Pancreas (tissue), 10 donors: ENCODE results near the gene CSRP1. TPM values are rescaled to one million over a fixed set of nuclear protein-coding genes. Genes with fewer than 3 reads are reported as not detected.

ENCODE experiments used
- ATAC-seq, 4 donors: fragments of 200-7000 bp; cut with Tn5 transposase; one replicate each; pipeline versions ENCODE4 v1.8.0 to v1.9.1; 2020; ENCODE audit warnings: mild to moderate bottlenecking in 4 of 4, moderate library complexity in 4 of 4
- DNase-seq, 6 donors: peaks; one replicate each; pipeline ENCODE4 v3.0.0-alpha.2; 2020
- FAIRE-seq: peaks from 2 replicates; lab custom pipeline; 2012; peaks lifted over from hg19 to GRCh38; lab: Jason Lieb, UNC
- H3K27ac ChIP-seq, 4 donors: fragments of 200-600 bp; sonication (generic); 1 replicate in 3 of 4; 2 replicates in 1 of 4; pipeline versions ENCODE4 v1.5.0 to v1.8.0; 2020
- H3K27me3 ChIP-seq, 4 donors: fragments of 200-600 bp; one replicate each; pipeline ENCODE4 v1.8.0; 2021
- H3K36me3 ChIP-seq, 3 donors: fragments of 200-600 bp; sonication (generic) in 1 of 3; one replicate each; pipeline versions ENCODE4 v1.5.0 to v1.8.0; 2020 to 2021
- H3K4me1 ChIP-seq, 3 donors: fragments of 200-600 bp; one replicate each; pipeline ENCODE4 v1.8.0; 2021
- H3K4me3 ChIP-seq, 4 donors: fragments of 200-600 bp; sonication (generic) in 2 of 4; one replicate each; pipeline versions ENCODE4 v1.5.0 to v1.8.0; 2020 to 2021
- H3K9me3 ChIP-seq, 4 donors: fragments of 200-600 bp; one replicate each; pipeline ENCODE4 v1.8.0; 2021
- WGBS, 2 donors: extraction: QIAGEN DNeasy Blood & Tissue Kit; methylation state at CpG; one replicate each; pipeline ENCODE4 v1.1.7; 2013; 5-methylcytosine and 5-hydroxymethylcytosine counted together
- intact Hi-C, 3 donors: fragments of 100-400 bp; cut with DNase I; formaldehyde crosslinking; loops; one replicate each; pipeline versions ENCODE4 v1.11.1 to v1.14.2; 2022
- polyA plus RNA-seq, 2 donors: library from polyadenylated mRNA; stranded (reverse); fragments of 200-250 nt; gene quantifications; one replicate each; pipeline ENCODE4 v1.2.3, GENCODE V29; 2013
- total RNA-seq, 6 donors: library from RNA; stranded (reverse); fragmentation: NEBNext Ultra II Directional in 4 of 6; extraction: Animal tissue kit (Norgen Biotek cat#: 25700) in 4 of 6; gene quantifications; one replicate each; pipeline versions ENCODE4 v1.2.1 to v1.2.4, GENCODE V29; 2021 to 2023
- TF ChIP-seq, protein P1 (sequence below), 4 donors: fragments of 200-600 bp; sonication (generic) in 3 of 4; IDR thresholded peaks; one replicate each; pipeline versions ENCODE4 v1.5.0 to v1.8.0; 2021; ENCODE audit warnings: antibody characterized with exemption in 4 of 4
- donor health status: healthy with polysubstance abuse.
- donor health status: DM: no; HTN: no; CAD: no; lungs with moderate emphysema.
- donor health status: DM: no; HTN: no; CAD: no.
- donor health status: control.
- donor health status: control.
- donor health status: Bipolar disorder and iron deficiency.
- donor health status: DM: yes; HTN: yes; CAD: no.
- donor health status: DM: no; HTN: no; CAD: no.
- donor health status: DM: no; HTN: no; CAD: no.
- donor health status: DM: yes; HTN: yes; CAD: no.

CSRP1 gene
- total and polyA plus RNA-seq, 8 donors: 49.6 to 103 (median 72.0) TPM

DNA sequence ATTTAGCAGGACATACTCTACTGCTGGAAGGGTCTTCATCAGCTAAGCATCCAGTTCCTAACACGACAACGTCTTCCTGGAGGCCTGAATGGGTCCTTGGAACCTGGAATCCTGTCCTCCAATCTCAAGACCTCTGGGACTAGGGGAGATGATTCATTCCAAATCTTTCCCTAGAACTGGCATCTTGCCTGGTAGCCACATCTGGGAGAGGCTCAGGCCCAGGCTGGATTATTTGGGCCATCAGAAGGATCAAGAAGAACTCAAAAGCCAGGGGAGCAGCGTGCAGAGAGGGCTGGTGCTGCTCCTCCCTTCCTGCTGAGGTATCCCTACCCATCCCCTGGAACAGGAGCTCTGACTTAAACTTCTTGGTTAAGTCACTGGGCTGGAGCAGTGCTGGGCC, 35.2 kb downstream of the CSRP1 start:
- H3K36me3 ChIP-seq: no peaks in the 10 kb centered on the region
- WGBS, 2 donors: 81 to 94% methylated on average over 3 of the region's 3 CpGs
- TF ChIP-seq, protein P1, sequence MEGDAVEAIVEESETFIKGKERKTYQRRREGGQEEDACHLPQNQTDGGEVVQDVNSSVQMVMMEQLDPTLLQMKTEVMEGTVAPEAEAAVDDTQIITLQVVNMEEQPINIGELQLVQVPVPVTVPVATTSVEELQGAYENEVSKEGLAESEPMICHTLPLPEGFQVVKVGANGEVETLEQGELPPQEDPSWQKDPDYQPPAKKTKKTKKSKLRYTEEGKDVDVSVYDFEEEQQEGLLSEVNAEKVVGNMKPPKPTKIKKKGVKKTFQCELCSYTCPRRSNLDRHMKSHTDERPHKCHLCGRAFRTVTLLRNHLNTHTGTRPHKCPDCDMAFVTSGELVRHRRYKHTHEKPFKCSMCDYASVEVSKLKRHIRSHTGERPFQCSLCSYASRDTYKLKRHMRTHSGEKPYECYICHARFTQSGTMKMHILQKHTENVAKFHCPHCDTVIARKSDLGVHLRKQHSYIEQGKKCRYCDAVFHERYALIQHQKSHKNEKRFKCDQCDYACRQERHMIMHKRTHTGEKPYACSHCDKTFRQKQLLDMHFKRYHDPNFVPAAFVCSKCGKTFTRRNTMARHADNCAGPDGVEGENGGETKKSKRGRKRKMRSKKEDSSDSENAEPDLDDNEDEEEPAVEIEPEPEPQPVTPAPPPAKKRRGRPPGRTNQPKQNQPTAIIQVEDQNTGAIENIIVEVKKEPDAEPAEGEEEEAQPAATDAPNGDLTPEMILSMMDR (IDR thresholded peaks at IDR 0.05): no peak
- no peaks in the 10 kb centered on the region for H3K4me1 ChIP-seq
- no peak overlapping the region for H3K4me3 ChIP-seq
- no peaks in the 10 kb centered on the region for H3K27me3 ChIP-seq
- ATAC-seq (no peak), DNase-seq (no peak), FAIRE-seq (no peak)
- no peaks in the 10 kb centered on the region for H3K9me3 ChIP-seq
- intact Hi-C loops: no loop called here
- H3K27ac ChIP-seq: no peak overlapping the region

DNA sequence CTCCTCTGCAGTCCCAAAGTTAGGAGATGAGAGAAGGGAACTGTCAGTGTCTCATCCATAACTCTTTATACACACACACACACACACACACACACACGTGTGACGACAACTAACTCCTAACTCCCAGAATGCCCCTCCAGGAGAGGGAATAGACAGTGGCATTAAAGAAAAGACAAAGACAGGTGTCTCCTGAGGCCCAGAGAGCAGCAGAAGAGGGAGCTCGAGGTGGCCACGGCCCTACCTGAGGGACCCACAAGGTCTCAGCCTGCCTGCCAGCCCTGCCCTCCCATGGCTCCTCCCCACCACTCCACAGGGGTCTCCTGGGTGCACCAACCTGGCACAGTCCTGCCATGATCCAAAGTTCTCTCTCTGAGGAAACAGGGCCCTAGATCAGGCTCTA, 36.3 kb downstream of the CSRP1 start:
- FAIRE-seq (no peak), ATAC-seq (no peak), DNase-seq (no peak)
- no peaks in the 10 kb centered on the region for H3K4me1 ChIP-seq
- no peaks in the 10 kb centered on the region for H3K9me3 ChIP-seq
- no peaks in the 10 kb centered on the region for H3K27me3 ChIP-seq
- intact Hi-C loops: no loop called here
- H3K27ac ChIP-seq: no peak overlapping the region
- WGBS, 2 donors: 49 to 60% methylated on average over 4 of the region's 4 CpGs
- no peak overlapping the region for H3K4me3 ChIP-seq
- H3K36me3 ChIP-seq: peaks cover 0 to 5% (median under 1%) of the 10 kb centered on the region in 3 donors
- TF ChIP-seq, protein P1 (IDR thresholded peaks at IDR 0.05): no peak

DNA sequence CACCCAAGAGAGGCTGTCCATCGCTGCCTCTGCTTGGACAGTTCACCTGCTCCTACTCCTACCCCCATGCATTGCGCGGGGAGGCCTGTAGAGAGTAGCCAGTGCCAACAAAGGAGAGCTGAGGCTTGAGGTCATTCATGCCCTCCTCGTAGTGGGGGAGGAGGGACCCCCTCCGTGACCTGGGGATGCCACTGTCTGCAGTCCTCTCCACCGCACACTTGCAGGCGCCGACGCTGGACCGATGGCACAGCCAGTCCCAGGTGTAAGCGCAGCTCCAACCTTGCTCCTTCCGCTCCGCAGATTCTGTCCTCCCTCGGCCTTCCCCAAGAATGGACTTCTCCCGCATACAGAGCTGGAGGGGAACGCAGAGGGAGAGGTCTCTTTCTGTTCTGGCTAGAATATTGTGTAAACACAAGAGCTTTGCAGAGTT, 37.3 kb downstream of the CSRP1 start:
- intact Hi-C loops: no loop called here

DNA sequence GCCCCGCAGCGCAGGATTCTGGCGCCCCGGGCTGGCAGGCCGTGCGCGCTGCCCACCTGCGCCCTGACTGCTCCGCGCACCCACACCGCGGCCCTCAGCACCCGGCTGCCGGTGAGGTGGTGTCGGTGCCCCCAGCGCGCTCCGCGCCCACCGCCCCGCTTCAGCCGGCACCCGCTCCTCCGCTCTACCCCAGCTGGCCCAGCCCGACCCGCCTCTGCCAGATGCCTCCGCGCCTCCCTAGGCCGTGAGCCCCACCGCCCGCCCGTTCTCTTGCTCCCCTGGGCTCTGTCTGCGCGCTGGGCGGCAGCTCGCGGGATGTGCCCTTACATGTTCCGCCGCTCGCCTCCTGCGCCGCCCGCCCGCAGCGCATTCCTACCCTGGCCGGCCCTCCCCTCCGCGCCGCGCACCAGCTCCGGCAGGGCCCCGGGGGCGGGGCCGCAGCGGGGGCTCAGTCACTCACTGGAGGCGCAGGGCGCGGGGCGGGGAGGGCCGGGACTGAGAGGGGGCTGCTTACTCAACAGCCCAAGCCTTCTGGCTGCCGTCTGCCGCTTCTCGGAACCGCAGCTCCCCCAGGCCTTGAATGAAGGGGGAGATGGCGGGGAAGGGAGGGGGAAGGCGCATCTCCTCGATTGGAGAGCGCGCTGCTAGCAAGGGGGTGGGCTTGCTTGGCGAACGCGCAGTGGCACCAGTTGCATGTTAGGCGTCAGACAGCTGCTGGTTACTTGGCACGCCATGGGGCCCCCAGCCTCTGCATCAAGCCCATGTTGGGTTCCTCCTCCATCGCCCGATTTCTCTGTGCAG, 37.9 kb downstream of the CSRP1 start, which contains the start of gene PHLDA3:
PHLDA3 (minus strand) TSS at position 345 of the 801 bp plus-strand sequence. CDS start 402 bp downstream, outside the sequence.
- peak within 1 kb of the TSS; percentile 55 to 76 (median 69) for H3K27ac ChIP-seq
- peak; percentile 84 to 89 (median 87) for ATAC-seq
- H3K36me3 ChIP-seq: peaks cover 0 to 14% (median 5%) of the 10 kb centered on the region in 3 donors
- intact Hi-C loops: no loop called here
- TF ChIP-seq, protein P1 (IDR thresholded peaks at IDR 0.05): no peak
- DNase-seq: peak; percentile 61 to 91 (median 80)
- 3% methylated on average over 61 to 76 of the region's 76 CpGs for WGBS, 2 donors
- no peaks in the 10 kb centered on the region for H3K27me3 ChIP-seq
- H3K9me3 ChIP-seq: no peaks in the 10 kb centered on the region
- no peak for FAIRE-seq
- H3K4me1 ChIP-seq: no peaks in the 10 kb centered on the region
- H3K4me3 ChIP-seq: peak within 1 kb of the TSS; percentile 51 to 86 (median 68)

More for the DNA sequence above, 37.3 kb downstream of the CSRP1 start:
- TF ChIP-seq, protein P1 (IDR thresholded peaks at IDR 0.05): no peak
- Histone ChIP-seq H3K36me3 (peaks cover 0 to 14% (median 5%) of the 10 kb centered on the region in 3 donors), H3K27me3 (no peaks in the 10 kb centered on the region), H3K9me3 (no peaks in the 10 kb centered on the region), H3K4me1 (no peaks in the 10 kb centered on the region), H3K4me3 (peak overlapping the region in 3 of 4 donors; percentile 59 to 86 (median 76)), H3K27ac (peak overlapping the region in 3 of 4 donors; percentile 67 to 76 (median 71))
- no peak for FAIRE-seq
- DNase-seq: no peak
- peak in 3 of 4 donors; percentile 4 to 21 (median 6) for ATAC-seq
- WGBS, 2 donors: 55 to 61% methylated on average over 16 of the region's 16 CpGs
